Measurements from ENCODE around the gene SEZ6.

- TF ChIP-seq GATA2 (IDR thresholded peaks at IDR 0.05; ENCODE audit: low read depth, low read length) (no peak), GATA3 (IDR thresholded peaks at IDR 0.05; ENCODE audit: low read depth, low read length) (no peak)
These were observed 48.4 kb downstream of the SEZ6 start for GRCh38 chr17:28957277-28957991.

Data from SH-SY5Y (cell line).